Measurements from ENCODE around the gene USP43. TPM values are rescaled to one million over a fixed set of nuclear protein-coding genes. Genes with fewer than 3 reads are reported as not detected.

USP43 gene
- total RNA-seq, 2 donors from 2014 or later, result 0.20 to 1.1 TPM

Other genes with a start within 250 kb of the USP43 start
- gene STX8, start 69.7 kb upstream of the USP43 start, total RNA-seq, result 10 to 100 TPM; 42.1 to 65.4 TPM
- not detected for gene CFAP52, start 68.9 kb upstream of the USP43 start, total RNA-seq
- not detected for gene DHRS7C, start 146.1 kb downstream of the USP43 start, total RNA-seq
- not detected for gene GSG1L2, start 176.6 kb downstream of the USP43 start, total RNA-seq
- not detected for gene GLP2R, start 180.4 kb downstream of the USP43 start, total RNA-seq